ENCODE data around the gene CKS2.

DNA sequence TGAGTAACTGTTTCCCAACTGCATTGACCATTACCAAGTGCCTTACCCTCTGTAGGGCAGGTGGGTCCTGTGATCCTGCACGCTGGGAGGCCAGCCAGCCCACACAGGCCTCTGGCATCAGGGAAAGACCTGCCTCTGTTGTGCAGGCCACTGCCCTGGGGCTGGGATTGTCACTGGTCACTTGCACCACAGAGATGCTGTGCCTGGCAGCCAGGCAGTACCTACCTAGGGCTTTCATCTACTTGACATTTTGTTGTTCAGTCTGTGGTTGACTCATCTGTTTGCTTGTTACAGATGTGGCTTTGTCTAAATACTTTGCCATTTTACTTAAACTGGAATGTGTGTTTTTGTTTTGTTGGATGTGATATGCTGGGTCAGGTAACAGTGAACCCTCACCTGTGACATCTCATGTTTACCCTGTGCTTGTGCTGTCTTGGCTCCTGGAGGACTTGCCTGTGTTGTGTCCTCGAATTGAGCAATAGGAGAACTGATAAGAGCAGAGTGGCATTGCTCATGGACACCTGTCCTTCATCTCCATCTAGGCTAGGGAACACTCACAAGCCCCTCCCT is 40.1 kb downstream of the CKS2 start:
- TF ChIP-seq, protein P1, sequence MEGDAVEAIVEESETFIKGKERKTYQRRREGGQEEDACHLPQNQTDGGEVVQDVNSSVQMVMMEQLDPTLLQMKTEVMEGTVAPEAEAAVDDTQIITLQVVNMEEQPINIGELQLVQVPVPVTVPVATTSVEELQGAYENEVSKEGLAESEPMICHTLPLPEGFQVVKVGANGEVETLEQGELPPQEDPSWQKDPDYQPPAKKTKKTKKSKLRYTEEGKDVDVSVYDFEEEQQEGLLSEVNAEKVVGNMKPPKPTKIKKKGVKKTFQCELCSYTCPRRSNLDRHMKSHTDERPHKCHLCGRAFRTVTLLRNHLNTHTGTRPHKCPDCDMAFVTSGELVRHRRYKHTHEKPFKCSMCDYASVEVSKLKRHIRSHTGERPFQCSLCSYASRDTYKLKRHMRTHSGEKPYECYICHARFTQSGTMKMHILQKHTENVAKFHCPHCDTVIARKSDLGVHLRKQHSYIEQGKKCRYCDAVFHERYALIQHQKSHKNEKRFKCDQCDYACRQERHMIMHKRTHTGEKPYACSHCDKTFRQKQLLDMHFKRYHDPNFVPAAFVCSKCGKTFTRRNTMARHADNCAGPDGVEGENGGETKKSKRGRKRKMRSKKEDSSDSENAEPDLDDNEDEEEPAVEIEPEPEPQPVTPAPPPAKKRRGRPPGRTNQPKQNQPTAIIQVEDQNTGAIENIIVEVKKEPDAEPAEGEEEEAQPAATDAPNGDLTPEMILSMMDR (IDR thresholded peaks at IDR 0.05; ENCODE audit: insufficient read depth, low read depth, low read length) = no peak
- no peak for TF ChIP-seq EZH2 (IDR thresholded peaks at IDR 0.05; ENCODE audit: insufficient read depth, low read length)
